ENCODE data around the gene PLTP. TPM values are rescaled to one million over a fixed set of nuclear protein-coding genes. Genes with fewer than 3 reads are reported as not detected.
A peak's percentile ranks its signal among the peaks of the same experiment; 100 is the strongest.

The PLTP gene
- total and polyA plus RNA-seq, 2 of the 13 experiments (the other 11 are each of a cell fraction or from before 2014, with no cell fraction given): 16.9 to 28.6 TPM

GRCh38 chr20:45890077-45890984, 21.6 kb downstream of the PLTP start (continued):
- TF ChIP-seq, protein P1, sequence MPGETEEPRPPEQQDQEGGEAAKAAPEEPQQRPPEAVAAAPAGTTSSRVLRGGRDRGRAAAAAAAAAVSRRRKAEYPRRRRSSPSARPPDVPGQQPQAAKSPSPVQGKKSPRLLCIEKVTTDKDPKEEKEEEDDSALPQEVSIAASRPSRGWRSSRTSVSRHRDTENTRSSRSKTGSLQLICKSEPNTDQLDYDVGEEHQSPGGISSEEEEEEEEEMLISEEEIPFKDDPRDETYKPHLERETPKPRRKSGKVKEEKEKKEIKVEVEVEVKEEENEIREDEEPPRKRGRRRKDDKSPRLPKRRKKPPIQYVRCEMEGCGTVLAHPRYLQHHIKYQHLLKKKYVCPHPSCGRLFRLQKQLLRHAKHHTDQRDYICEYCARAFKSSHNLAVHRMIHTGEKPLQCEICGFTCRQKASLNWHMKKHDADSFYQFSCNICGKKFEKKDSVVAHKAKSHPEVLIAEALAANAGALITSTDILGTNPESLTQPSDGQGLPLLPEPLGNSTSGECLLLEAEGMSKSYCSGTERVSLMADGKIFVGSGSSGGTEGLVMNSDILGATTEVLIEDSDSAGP (CRISPR knock-in tag; IDR thresholded peaks at IDR 0.05; ENCODE audit: borderline replicate concordance): no peak; the same call in 1 of the 2 replicates
- TF ChIP-seq ZFX (CRISPR knock-in tag; IDR thresholded peaks at IDR 0.05; ENCODE audit: low read depth) (peak; percentile 92), ZNF570 (CRISPR knock-in tag; IDR thresholded peaks at IDR 0.05; ENCODE audit: borderline replicate concordance) (peak; percentile 1; the same call in 1 of the 2 replicates), RFX5 (IDR thresholded peaks at IDR 0.05; ENCODE audit: low read depth, low read length) (peak; percentile 62), ZNF382 (CRISPR knock-in tag; IDR thresholded peaks at IDR 0.05; ENCODE audit: borderline replicate concordance) (no peak), ZNF775 (CRISPR knock-in tag; IDR thresholded peaks at IDR 0.05; ENCODE audit: borderline replicate concordance) (no peak), ZNF703 (CRISPR knock-in tag; IDR thresholded peaks at IDR 0.05; ENCODE audit: borderline replicate concordance) (no peak; the same call in 1 of the 2 replicates), PCBP2 (optimal IDR thresholded peaks at IDR 0.05; ENCODE audit: low read depth, low read length, poor library complexity, severe bottlenecking) (no peak), ZBTB7B (CRISPR knock-in tag; IDR thresholded peaks at IDR 0.05) (peak; percentile 82), SALL2 (CRISPR knock-in tag; IDR thresholded peaks at IDR 0.05) (peak; percentile 81), XRCC5 (optimal IDR thresholded peaks at IDR 0.05; ENCODE audit: low read length) (peak; percentile 93), KLF9 (CRISPR knock-in tag; IDR thresholded peaks at IDR 0.05; ENCODE audit: low read depth) (peak; percentile 87), PRMT3 (CRISPR knock-in tag; IDR thresholded peaks at IDR 0.05; ENCODE audit: borderline replicate concordance, low read depth) (no peak), ZNF547 (CRISPR knock-in tag; IDR thresholded peaks at IDR 0.05) (peak; percentile 79; the same call in 1 of the 2 replicates), CHD2 (IDR thresholded peaks at IDR 0.05; ENCODE audit: low read depth, low read length) (peak; percentile 58), SMAD1 (CRISPR knock-in tag; IDR thresholded peaks at IDR 0.05; ENCODE audit: borderline replicate concordance, low read depth) (no peak)
- TF ChIP-seq, protein P2, sequence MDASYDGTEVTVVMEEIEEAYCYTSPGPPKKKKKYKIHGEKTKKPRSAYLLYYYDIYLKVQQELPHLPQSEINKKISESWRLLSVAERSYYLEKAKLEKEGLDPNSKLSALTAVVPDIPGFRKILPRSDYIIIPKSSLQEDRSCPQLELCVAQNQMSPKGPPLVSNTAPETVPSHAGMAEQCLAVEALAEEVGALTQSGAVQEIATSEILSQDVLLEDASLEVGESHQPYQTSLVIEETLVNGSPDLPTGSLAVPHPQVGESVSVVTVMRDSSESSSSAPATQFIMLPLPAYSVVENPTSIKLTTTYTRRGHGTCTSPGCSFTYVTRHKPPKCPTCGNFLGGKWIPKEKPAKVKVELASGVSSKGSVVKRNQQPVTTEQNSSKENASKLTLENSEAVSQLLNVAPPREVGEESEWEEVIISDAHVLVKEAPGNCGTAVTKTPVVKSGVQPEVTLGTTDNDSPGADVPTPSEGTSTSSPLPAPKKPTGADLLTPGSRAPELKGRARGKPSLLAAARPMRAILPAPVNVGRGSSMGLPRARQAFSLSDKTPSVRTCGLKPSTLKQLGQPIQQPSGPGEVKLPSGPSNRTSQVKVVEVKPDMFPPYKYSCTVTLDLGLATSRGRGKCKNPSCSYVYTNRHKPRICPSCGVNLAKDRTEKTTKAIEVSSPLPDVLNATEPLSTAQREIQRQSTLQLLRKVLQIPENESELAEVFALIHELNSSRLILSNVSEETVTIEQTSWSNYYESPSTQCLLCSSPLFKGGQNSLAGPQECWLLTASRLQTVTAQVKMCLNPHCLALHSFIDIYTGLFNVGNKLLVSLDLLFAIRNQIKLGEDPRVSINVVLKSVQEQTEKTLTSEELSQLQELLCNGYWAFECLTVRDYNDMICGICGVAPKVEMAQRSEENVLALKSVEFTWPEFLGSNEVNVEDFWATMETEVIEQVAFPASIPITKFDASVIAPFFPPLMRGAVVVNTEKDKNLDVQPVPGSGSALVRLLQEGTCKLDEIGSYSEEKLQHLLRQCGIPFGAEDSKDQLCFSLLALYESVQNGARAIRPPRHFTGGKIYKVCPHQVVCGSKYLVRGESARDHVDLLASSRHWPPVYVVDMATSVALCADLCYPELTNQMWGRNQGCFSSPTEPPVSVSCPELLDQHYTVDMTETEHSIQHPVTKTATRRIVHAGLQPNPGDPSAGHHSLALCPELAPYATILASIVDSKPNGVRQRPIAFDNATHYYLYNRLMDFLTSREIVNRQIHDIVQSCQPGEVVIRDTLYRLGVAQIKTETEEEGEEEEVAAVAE (CRISPR knock-in tag; IDR thresholded peaks at IDR 0.05; ENCODE audit: borderline replicate concordance): peak; percentile 87
- TF ChIP-seq, protein P3, sequence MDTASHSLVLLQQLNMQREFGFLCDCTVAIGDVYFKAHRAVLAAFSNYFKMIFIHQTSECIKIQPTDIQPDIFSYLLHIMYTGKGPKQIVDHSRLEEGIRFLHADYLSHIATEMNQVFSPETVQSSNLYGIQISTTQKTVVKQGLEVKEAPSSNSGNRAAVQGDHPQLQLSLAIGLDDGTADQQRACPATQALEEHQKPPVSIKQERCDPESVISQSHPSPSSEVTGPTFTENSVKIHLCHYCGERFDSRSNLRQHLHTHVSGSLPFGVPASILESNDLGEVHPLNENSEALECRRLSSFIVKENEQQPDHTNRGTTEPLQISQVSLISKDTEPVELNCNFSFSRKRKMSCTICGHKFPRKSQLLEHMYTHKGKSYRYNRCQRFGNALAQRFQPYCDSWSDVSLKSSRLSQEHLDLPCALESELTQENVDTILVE (CRISPR knock-in tag; IDR thresholded peaks at IDR 0.05): peak; percentile 87
- TF ChIP-seq, protein P4, sequence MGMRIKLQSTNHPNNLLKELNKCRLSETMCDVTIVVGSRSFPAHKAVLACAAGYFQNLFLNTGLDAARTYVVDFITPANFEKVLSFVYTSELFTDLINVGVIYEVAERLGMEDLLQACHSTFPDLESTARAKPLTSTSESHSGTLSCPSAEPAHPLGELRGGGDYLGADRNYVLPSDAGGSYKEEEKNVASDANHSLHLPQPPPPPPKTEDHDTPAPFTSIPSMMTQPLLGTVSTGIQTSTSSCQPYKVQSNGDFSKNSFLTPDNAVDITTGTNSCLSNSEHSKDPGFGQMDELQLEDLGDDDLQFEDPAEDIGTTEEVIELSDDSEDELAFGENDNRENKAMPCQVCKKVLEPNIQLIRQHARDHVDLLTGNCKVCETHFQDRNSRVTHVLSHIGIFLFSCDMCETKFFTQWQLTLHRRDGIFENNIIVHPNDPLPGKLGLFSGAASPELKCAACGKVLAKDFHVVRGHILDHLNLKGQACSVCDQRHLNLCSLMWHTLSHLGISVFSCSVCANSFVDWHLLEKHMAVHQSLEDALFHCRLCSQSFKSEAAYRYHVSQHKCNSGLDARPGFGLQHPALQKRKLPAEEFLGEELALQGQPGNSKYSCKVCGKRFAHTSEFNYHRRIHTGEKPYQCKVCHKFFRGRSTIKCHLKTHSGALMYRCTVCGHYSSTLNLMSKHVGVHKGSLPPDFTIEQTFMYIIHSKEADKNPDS (CRISPR knock-in tag; IDR thresholded peaks at IDR 0.05): peak; percentile 57; the same call in 1 of the 2 replicates

Measured in HepG2 (cell line).